ENCODE results near the gene SCARB1. TPM values are rescaled to one million over a fixed set of nuclear protein-coding genes. Genes with fewer than 3 reads are reported as not detected.

SCARB1 gene
- total RNA-seq, 1 experiment from 2014 or later = 68.3 TPM

DNA sequence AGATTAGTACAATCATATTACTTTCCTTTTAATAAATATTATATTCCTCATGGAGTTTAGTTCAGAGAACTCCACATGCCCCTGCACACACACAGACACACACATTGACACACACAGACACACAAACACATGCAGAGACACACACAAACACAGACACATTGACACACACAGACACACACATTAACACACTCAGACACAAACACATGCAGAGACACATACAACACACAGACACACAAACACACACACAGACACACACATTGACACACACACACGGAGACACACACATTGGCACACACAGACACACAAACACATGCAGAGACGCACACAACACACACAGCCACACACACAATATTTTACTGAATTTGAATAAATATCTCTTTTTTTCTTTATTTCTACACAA lies 12.5 kb upstream of the SCARB1 start:
- no peak for ATAC-seq
- H3K4me1 Mint-ChIP-seq = 0 out of 2 replicates have a peak, but pooled peaks cover 1% of the 10 kb centered on the region

More for the DNA sequence above, 12.5 kb upstream of the SCARB1 start:
- Mint-ChIP-seq H3K36me3 (no peaks in the 10 kb centered on the region), H3K4me3 (no peak overlapping the region), H3K27me3 (ENCODE audit: low read depth) (no peaks in the 10 kb centered on the region; the same call in 1 of the 2 replicates), H3K27ac (no peak overlapping the region), H3K9me3 (no peaks in the 10 kb centered on the region)
- DNase-seq (ENCODE audit: low spot score) = no peak
- CTCF ChIA-PET = interaction anchor here (0.7 kb wide), 1 partner anchor 26 kb away, joined by 3 read pairs; no protein-coding TSS in a partner anchor
- POLR2A ChIA-PET = no interaction called here
- TF ChIP-seq ZNF396 (CRISPR knock-in tag; IDR thresholded peaks at IDR 0.05; ENCODE audit: borderline replicate concordance) = no peak
- no peak for TF ChIP-seq ELF4 (CRISPR knock-in tag; IDR thresholded peaks at IDR 0.05; ENCODE audit: low read depth)
- no peak for TF ChIP-seq GRHL2 (CRISPR knock-in tag; IDR thresholded peaks at IDR 0.05; ENCODE audit: insufficient replicate concordance, severe bottlenecking)
- TF ChIP-seq, protein P1, sequence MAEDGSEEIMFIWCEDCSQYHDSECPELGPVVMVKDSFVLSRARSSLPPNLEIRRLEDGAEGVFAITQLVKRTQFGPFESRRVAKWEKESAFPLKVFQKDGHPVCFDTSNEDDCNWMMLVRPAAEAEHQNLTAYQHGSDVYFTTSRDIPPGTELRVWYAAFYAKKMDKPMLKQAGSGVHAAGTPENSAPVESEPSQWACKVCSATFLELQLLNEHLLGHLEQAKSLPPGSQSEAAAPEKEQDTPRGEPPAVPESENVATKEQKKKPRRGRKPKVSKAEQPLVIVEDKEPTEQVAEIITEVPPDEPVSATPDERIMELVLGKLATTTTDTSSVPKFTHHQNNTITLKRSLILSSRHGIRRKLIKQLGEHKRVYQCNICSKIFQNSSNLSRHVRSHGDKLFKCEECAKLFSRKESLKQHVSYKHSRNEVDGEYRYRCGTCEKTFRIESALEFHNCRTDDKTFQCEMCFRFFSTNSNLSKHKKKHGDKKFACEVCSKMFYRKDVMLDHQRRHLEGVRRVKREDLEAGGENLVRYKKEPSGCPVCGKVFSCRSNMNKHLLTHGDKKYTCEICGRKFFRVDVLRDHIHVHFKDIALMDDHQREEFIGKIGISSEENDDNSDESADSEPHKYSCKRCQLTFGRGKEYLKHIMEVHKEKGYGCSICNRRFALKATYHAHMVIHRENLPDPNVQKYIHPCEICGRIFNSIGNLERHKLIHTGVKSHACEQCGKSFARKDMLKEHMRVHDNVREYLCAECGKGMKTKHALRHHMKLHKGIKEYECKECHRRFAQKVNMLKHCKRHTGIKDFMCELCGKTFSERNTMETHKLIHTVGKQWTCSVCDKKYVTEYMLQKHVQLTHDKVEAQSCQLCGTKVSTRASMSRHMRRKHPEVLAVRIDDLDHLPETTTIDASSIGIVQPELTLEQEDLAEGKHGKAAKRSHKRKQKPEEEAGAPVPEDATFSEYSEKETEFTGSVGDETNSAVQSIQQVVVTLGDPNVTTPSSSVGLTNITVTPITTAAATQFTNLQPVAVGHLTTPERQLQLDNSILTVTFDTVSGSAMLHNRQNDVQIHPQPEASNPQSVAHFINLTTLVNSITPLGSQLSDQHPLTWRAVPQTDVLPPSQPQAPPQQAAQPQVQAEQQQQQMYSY (CRISPR knock-in tag; IDR thresholded peaks at IDR 0.05) = no peak
- TF ChIP-seq, protein P2, sequence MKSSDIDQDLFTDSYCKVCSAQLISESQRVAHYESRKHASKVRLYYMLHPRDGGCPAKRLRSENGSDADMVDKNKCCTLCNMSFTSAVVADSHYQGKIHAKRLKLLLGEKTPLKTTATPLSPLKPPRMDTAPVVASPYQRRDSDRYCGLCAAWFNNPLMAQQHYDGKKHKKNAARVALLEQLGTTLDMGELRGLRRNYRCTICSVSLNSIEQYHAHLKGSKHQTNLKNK (CRISPR knock-in tag; IDR thresholded peaks at IDR 0.05) = no peak
- TF ChIP-seq, protein P3, sequence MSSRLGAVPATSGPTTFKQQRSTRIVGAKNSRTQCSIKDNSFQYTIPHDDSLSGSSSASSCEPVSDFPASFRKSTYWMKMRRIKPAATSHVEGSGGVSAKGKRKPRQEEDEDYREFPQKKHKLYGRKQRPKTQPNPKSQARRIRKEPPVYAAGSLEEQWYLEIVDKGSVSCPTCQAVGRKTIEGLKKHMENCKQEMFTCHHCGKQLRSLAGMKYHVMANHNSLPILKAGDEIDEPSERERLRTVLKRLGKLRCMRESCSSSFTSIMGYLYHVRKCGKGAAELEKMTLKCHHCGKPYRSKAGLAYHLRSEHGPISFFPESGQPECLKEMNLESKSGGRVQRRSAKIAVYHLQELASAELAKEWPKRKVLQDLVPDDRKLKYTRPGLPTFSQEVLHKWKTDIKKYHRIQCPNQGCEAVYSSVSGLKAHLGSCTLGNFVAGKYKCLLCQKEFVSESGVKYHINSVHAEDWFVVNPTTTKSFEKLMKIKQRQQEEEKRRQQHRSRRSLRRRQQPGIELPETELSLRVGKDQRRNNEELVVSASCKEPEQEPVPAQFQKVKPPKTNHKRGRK (CRISPR knock-in tag; IDR thresholded peaks at IDR 0.05; ENCODE audit: borderline replicate concordance) = no peak
- TF ChIP-seq, protein P4, sequence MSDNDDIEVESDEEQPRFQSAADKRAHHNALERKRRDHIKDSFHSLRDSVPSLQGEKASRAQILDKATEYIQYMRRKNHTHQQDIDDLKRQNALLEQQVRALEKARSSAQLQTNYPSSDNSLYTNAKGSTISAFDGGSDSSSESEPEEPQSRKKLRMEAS (CRISPR knock-in tag; IDR thresholded peaks at IDR 0.05) = no peak
- TF ChIP-seq, protein P5, sequence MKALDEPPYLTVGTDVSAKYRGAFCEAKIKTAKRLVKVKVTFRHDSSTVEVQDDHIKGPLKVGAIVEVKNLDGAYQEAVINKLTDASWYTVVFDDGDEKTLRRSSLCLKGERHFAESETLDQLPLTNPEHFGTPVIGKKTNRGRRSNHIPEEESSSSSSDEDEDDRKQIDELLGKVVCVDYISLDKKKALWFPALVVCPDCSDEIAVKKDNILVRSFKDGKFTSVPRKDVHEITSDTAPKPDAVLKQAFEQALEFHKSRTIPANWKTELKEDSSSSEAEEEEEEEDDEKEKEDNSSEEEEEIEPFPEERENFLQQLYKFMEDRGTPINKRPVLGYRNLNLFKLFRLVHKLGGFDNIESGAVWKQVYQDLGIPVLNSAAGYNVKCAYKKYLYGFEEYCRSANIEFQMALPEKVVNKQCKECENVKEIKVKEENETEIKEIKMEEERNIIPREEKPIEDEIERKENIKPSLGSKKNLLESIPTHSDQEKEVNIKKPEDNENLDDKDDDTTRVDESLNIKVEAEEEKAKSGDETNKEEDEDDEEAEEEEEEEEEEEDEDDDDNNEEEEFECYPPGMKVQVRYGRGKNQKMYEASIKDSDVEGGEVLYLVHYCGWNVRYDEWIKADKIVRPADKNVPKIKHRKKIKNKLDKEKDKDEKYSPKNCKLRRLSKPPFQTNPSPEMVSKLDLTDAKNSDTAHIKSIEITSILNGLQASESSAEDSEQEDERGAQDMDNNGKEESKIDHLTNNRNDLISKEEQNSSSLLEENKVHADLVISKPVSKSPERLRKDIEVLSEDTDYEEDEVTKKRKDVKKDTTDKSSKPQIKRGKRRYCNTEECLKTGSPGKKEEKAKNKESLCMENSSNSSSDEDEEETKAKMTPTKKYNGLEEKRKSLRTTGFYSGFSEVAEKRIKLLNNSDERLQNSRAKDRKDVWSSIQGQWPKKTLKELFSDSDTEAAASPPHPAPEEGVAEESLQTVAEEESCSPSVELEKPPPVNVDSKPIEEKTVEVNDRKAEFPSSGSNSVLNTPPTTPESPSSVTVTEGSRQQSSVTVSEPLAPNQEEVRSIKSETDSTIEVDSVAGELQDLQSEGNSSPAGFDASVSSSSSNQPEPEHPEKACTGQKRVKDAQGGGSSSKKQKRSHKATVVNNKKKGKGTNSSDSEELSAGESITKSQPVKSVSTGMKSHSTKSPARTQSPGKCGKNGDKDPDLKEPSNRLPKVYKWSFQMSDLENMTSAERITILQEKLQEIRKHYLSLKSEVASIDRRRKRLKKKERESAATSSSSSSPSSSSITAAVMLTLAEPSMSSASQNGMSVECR (CRISPR knock-in tag; IDR thresholded peaks at IDR 0.05; ENCODE audit: borderline replicate concordance) = no peak
- TF ChIP-seq, protein P6, sequence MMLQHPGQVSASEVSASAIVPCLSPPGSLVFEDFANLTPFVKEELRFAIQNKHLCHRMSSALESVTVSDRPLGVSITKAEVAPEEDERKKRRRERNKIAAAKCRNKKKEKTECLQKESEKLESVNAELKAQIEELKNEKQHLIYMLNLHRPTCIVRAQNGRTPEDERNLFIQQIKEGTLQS (CRISPR knock-in tag; conservative IDR thresholded peaks at IDR 0.05) = no peak
- TF ChIP-seq SP1 (CRISPR knock-in tag; conservative IDR thresholded peaks at IDR 0.05) = no peak
- no peak for TF ChIP-seq ZNF423 (CRISPR knock-in tag; IDR thresholded peaks at IDR 0.05)
- no peak for TF ChIP-seq PRRX2 (CRISPR knock-in tag; IDR thresholded peaks at IDR 0.05)
- no peak for TF ChIP-seq ZNF219 (CRISPR knock-in tag; IDR thresholded peaks at IDR 0.05; ENCODE audit: borderline replicate concordance)
- TF ChIP-seq, protein P7, sequence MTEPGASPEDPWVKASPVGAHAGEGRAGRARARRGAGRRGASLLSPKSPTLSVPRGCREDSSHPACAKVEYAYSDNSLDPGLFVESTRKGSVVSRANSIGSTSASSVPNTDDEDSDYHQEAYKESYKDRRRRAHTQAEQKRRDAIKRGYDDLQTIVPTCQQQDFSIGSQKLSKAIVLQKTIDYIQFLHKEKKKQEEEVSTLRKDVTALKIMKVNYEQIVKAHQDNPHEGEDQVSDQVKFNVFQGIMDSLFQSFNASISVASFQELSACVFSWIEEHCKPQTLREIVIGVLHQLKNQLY (CRISPR knock-in tag; IDR thresholded peaks at IDR 0.05) = no peak
- no peak for TF ChIP-seq ZNF416 (CRISPR knock-in tag; IDR thresholded peaks at IDR 0.05)
- TF ChIP-seq, protein P8, sequence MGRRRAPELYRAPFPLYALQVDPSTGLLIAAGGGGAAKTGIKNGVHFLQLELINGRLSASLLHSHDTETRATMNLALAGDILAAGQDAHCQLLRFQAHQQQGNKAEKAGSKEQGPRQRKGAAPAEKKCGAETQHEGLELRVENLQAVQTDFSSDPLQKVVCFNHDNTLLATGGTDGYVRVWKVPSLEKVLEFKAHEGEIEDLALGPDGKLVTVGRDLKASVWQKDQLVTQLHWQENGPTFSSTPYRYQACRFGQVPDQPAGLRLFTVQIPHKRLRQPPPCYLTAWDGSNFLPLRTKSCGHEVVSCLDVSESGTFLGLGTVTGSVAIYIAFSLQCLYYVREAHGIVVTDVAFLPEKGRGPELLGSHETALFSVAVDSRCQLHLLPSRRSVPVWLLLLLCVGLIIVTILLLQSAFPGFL (CRISPR knock-in tag; IDR thresholded peaks at IDR 0.05; ENCODE audit: borderline replicate concordance) = no peak

Measured in WTC11 (cell line).